Neuronal stem cell (in vitro differentiated cells): Measurements from ENCODE around the gene PIF1.

Source experiments
- DNase-seq: peaks from one replicate; pipeline ENCODE4 v3.0.0-alpha.2; 2013; ENCODE audit warnings: low spot score
- H2AFZ ChIP-seq: one replicate; pipeline ENCODE4 v1.6.1; 2013; ENCODE audit warnings: mild to moderate bottlenecking, low read length, inconsistent platforms
- H2AK5ac ChIP-seq: 2 replicates; pipeline ENCODE4 v1.6.1; 2013; ENCODE audit warnings: low read depth, mild to moderate bottlenecking, inconsistent platforms, low read length, moderate library complexity, mixed read lengths
- H2BK120ac ChIP-seq: 2 replicates; pipeline ENCODE4 v1.6.1; 2013; ENCODE audit warnings: low read depth, mild to moderate bottlenecking, inconsistent platforms, low read length, moderate library complexity, mixed read lengths
- H2BK12ac ChIP-seq: one replicate; pipeline ENCODE4 v1.6.1; 2013; ENCODE audit warnings: low read length, inconsistent platforms
- H2BK15ac ChIP-seq: 2 replicates; pipeline ENCODE4 v1.6.1; 2013; ENCODE audit warnings: mild to moderate bottlenecking, low read length, inconsistent platforms, mixed read lengths
- H2BK5ac ChIP-seq: one replicate; pipeline ENCODE4 v1.6.1; 2013; ENCODE audit warnings: inconsistent platforms, mild to moderate bottlenecking, low read length, moderate library complexity
- H3K14ac ChIP-seq: one replicate; pipeline ENCODE4 v1.6.1; 2013; ENCODE audit warnings: low read length, inconsistent platforms
- H3K18ac ChIP-seq: 2 replicates; pipeline ENCODE4 v1.6.1; 2013; ENCODE audit warnings: low read length, inconsistent platforms
- H3K23ac ChIP-seq: 2 replicates; pipeline ENCODE4 v1.6.1; 2013; ENCODE audit warnings: low read depth, mild to moderate bottlenecking, mixed read lengths, low read length, inconsistent platforms; ENCODE audit not compliant: poor library complexity
- H3K27ac ChIP-seq: replicated peaks from 3 replicates; pipeline ENCODE4 v1.5.1; 2013; ENCODE audit warnings: low read length, inconsistent platforms
- H3K27me3 ChIP-seq, 3 experiments: 2 replicates each; pipeline ENCODE4 v1.6.1; 2013; ENCODE audit warnings: low read length in 3 of 3, mild to moderate bottlenecking in 2 of 3, inconsistent platforms in 1 of 3, low read depth in 1 of 3, mixed read lengths in 1 of 3, moderate library complexity in 1 of 3; ENCODE audit not compliant: control insufficient read depth in 3 of 3, insufficient read depth in 3 of 3
- H3K36me3 ChIP-seq, 2 donors: replicated peaks in 1 of 2; 2 replicates each; pipeline ENCODE4 v1.6.1; 2013; ENCODE audit warnings: low read length in 2 of 2; ENCODE audit not compliant: control insufficient read depth in 2 of 2, insufficient read depth in 2 of 2
- H3K4ac ChIP-seq: 2 replicates; pipeline ENCODE4 v1.6.1; 2013; ENCODE audit warnings: inconsistent platforms, mild to moderate bottlenecking, low read length, moderate library complexity
- H3K4me1 ChIP-seq, 2 donors: 1 replicate in 1 of 2; 2 replicates in 1 of 2; pipeline ENCODE4 v1.6.1; 2013; ENCODE audit warnings: low read length in 2 of 2, low read depth in 1 of 2; ENCODE audit not compliant: control insufficient read depth in 2 of 2, insufficient read depth in 1 of 2
- H3K4me2 ChIP-seq: one replicate; pipeline ENCODE4 v1.6.1; 2013; ENCODE audit warnings: mild to moderate bottlenecking, low read length, inconsistent platforms; ENCODE audit not compliant: insufficient read depth, poor library complexity, severe bottlenecking
- H3K4me3 ChIP-seq, 2 donors: 2 replicates each; pipeline ENCODE4 v1.5.1; 2013; ENCODE audit warnings: low read length in 2 of 2, mild to moderate bottlenecking in 2 of 2, inconsistent platforms in 1 of 2, moderate library complexity in 1 of 2
- H3K79me1 ChIP-seq: one replicate; pipeline ENCODE4 v1.6.1; 2013; ENCODE audit warnings: low read depth, mild to moderate bottlenecking, inconsistent platforms, low read length, moderate library complexity
- H3K9ac ChIP-seq: one replicate; pipeline ENCODE4 v1.6.1; 2013; ENCODE audit warnings: mild to moderate bottlenecking, low read depth, low read length, inconsistent platforms; ENCODE audit not compliant: poor library complexity
- H3K9me3 ChIP-seq, 2 donors: replicated peaks in 1 of 2; 2 replicates each; pipeline versions ENCODE3 to v1.6.1; 2013; ENCODE audit warnings: low read length in 2 of 2, mild to moderate bottlenecking in 2 of 2, inconsistent platforms in 1 of 2, low read depth in 1 of 2, mixed read lengths in 1 of 2, moderate library complexity in 1 of 2; ENCODE audit not compliant: control insufficient read depth in 2 of 2, insufficient read depth in 1 of 2
- H4K8ac ChIP-seq: one replicate; pipeline ENCODE4 v1.6.1; 2013; ENCODE audit warnings: low read depth, mild to moderate bottlenecking, inconsistent platforms, low read length, moderate library complexity
- H4K91ac ChIP-seq: one replicate; pipeline ENCODE4 v1.6.1; 2013; ENCODE audit warnings: low read length, low read depth, mild to moderate bottlenecking, inconsistent platforms; ENCODE audit not compliant: poor library complexity
- WGBS, 2 donors: extraction: QIAGEN DNeasy Blood & Tissue Kit; methylation state at CpG; one replicate each; pipeline ENCODE4 v1.1.7; 2013; ENCODE audit warnings: missing lambda C conversion rate in 2 of 2, mixed read lengths in 1 of 2; ENCODE audit not compliant: insufficient read length in 2 of 2, insufficient replicate concordance in 1 of 2; ENCODE audit errors: extremely low coverage in 2 of 2; 5-methylcytosine and 5-hydroxymethylcytosine counted together

Gene PIF1

DNA sequence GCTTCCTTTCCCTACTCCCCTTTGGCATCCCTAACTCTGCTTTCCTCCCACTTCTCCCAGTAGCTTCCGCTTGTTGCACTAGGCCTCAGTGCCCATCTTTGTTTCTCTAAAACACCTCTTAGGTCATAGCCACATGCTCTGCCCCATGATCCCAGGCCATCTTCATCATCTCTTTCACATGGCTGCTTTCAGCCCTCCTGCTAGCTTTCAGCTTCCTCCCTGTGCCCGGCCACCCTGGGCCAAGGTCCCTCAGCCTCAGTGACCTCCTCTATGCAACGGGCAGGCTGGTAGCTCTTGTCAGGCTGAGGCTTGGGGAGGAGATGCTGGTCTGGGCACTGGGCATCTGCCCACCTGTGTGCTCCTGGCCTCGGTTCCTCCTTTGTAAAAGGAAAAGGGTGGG lies 18.5 kb upstream of the PIF1 start:
- H3K9me3 ChIP-seq = no peaks in the 10 kb centered on the region
- H3K27ac ChIP-seq = no peak overlapping the region
- H2BK5ac ChIP-seq = no peak overlapping the region
- DNase-seq = no peak
- H3K4ac ChIP-seq = no peak overlapping the region
- peaks cover 8 to 22% of the 10 kb centered on the region in 2 donors for H3K4me1 ChIP-seq
- H2BK120ac ChIP-seq = no peak overlapping the region
- H3K4me2 ChIP-seq = no peak overlapping the region
- no peak overlapping the region for H3K14ac ChIP-seq
- peaks cover 0 to 12% of the 10 kb centered on the region in 2 donors for H3K36me3 ChIP-seq
- peak overlapping the region; percentile 27 for H3K9ac ChIP-seq
- H4K8ac ChIP-seq = no peak overlapping the region
- no peak overlapping the region for H4K91ac ChIP-seq
- no peak overlapping the region for H2AFZ ChIP-seq
- H2BK15ac ChIP-seq = no peak overlapping the region
- H2BK12ac ChIP-seq = no peak overlapping the region
- H2AK5ac ChIP-seq = no peak overlapping the region
- WGBS, 2 donors = no CpG with 5 or more reads among the region's 4 CpGs
- no peaks in the 10 kb centered on the region for H3K27me3 ChIP-seq
- no peak overlapping the region for H3K4me3 ChIP-seq
- no peak overlapping the region for H3K23ac ChIP-seq
- no peak overlapping the region for H3K18ac ChIP-seq
- H3K79me1 ChIP-seq = peaks cover 13% of the 10 kb centered on the region

GRCh38 chr15:64842986-64843561 lies 17.6 kb upstream of the PIF1 start:
- Histone ChIP-seq H3K18ac (no peak overlapping the region), H3K9ac (peak overlapping the region; percentile 27), H2BK15ac (peak overlapping the region; percentile 30), H2BK120ac (peak overlapping the region; percentile 24), H3K27me3 (no peaks in the 10 kb centered on the region), H3K23ac (no peak overlapping the region), H3K4me3 (peak overlapping the region in 1 of 2 donors; percentile 88), H2AFZ (no peak overlapping the region), H3K36me3 (peaks cover 0 to 3% of the 10 kb centered on the region in 2 donors), H3K27ac (no peak overlapping the region), H3K9me3 (no peaks in the 10 kb centered on the region), H4K91ac (no peak overlapping the region), H3K4ac (no peak overlapping the region), H3K4me2 (peak overlapping the region; percentile 85), H2AK5ac (peak overlapping the region; percentile 66), H3K79me1 (peaks cover 13% of the 10 kb centered on the region), H2BK12ac (no peak overlapping the region), H3K14ac (no peak overlapping the region), H3K4me1 (peaks cover 8 to 22% of the 10 kb centered on the region in 2 donors), H2BK5ac (no peak overlapping the region), H4K8ac (no peak overlapping the region)
- no CpG with 5 or more reads among the region's 7 CpGs for WGBS, 2 donors
- no peak for DNase-seq

DNA sequence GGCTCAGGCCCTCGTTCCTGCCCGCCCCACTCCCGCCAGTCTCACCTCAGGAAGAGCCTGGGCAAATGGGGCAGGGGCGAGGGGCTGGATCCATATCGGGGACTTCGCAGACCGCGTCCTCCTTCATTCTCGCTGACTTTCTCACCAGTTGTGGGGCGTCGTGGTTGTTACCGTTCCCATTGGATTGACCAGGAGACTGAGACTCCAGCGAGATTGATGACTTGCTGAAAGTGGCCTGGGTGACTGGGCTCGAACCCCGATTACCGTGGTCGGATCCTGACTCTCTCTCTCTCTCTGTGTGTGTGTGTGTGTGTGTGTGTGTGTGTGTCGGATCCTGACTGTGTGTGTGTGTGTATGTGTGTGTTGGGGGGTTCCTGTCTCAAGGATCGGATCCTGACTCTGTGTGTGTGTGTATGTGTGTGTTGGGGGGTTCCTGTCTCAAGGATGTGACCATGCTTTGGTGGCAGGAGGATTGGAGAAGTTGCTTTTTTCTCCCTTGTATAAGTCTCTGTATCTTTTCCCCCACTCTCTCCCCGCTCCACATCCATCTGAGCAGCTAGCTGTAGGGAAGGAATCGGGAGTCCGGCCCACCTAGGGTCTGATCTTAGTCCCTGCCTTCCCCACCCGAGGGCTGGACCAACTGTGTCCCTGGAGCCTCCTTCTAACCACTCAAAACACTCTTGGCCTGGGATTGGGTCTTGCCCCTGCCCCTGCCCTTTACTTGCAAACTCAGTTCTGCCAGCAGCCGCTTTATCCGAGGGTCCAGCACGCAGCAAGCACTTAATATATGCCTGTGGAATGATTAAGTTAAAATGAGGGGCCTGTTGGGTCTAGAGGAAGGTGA lies 16.9 kb upstream of the PIF1 start:
- Histone ChIP-seq H3K9me3 (no peaks in the 10 kb centered on the region), H4K91ac (no peak overlapping the region), H3K23ac (peak overlapping the region; percentile 66), H2AFZ (peak overlapping the region; percentile 89), H3K4me1 (peaks cover 8 to 22% of the 10 kb centered on the region in 2 donors), H3K4me3 (peak overlapping the region; percentile 80 to 88), H3K36me3 (no peaks in the 10 kb centered on the region), H3K27me3 (no peaks in the 10 kb centered on the region), H3K27ac (peak overlapping the region; percentile 61), H3K18ac (peak overlapping the region; percentile 86), H2AK5ac (peak overlapping the region; percentile 66), H3K4me2 (peak overlapping the region; percentile 85), H2BK12ac (no peak overlapping the region), H2BK5ac (peak overlapping the region; percentile 83), H2BK15ac (no peak overlapping the region), H3K4ac (no peak overlapping the region), H2BK120ac (peak overlapping the region; percentile 17), H3K14ac (peak overlapping the region; percentile 27), H3K9ac (peak overlapping the region; percentile 92), H4K8ac (no peak overlapping the region), H3K79me1 (peaks cover 11% of the 10 kb centered on the region)
- no peak for DNase-seq
- WGBS, 2 donors = no CpG with 5 or more reads among the region's 26 CpGs
